ENCODE data around the gene ADAMTS5. TPM values are rescaled to one million over a fixed set of nuclear protein-coding genes. Genes with fewer than 3 reads are reported as not detected.

ADAMTS5 gene
- total RNA-seq, 1 experiment from 2014 or later = not detected

GRCh38 chr21:26874347-26874746, 92.5 kb downstream of the ADAMTS5 start:
- Histone ChIP-seq H2AFZ (no peak overlapping the region), H3K27ac (no peak overlapping the region), H3K4me2 (no peak overlapping the region), H3K27me3 (ENCODE audit: insufficient read depth, low read depth) (no peaks in the 10 kb centered on the region), H3K4me3 (no peak overlapping the region), H3K36me3 (ENCODE audit: low read depth) (no peaks in the 10 kb centered on the region), H4K20me1 (ENCODE audit: insufficient read depth) (no peaks in the 10 kb centered on the region), H3F3A (ENCODE audit: insufficient read depth, low read depth) (no peaks in the 10 kb centered on the region), H3K79me2 (ENCODE audit: low read depth) (no peaks in the 10 kb centered on the region), H3K9me3 (ENCODE audit: insufficient read depth, low read depth) (no peaks in the 10 kb centered on the region), H3K9me2 (ENCODE audit: insufficient read depth) (no peaks in the 10 kb centered on the region), H3K4me1 (replicated peaks; ENCODE audit: insufficient read depth) (no peaks in the 10 kb centered on the region)
- TF ChIP-seq EZH2 (IDR thresholded peaks at IDR 0.05; ENCODE audit: low read depth) = no peak
- TF ChIP-seq CTCF (conservative IDR thresholded peaks at IDR 0.05) = no peak
- CTCF ChIA-PET = no interaction called here
- intact Hi-C loops (cut with micrococcal nuclease; ENCODE audit: unreplicated experiment) = no loop called here
- no TSS peak for BruUV-seq (replicated peaks)
- no peak for DNase-seq
- POLR2A ChIA-PET (ENCODE audit: unreplicated experiment) = no interaction called here

Small RNA genes within 50 kb of the gene (microRNA-seq; reads per million reads assigned to microRNA genes)
- gene MIR4759 (ENCODE audit: borderline number of aligned reads, borderline replicate concordance) = not detected

Other genes starting within 250 kb of the ADAMTS5 start
- 0.26 and 0.30 TPM in 2 replicates for gene ADAMTS1, start 121.7 kb downstream of the ADAMTS5 start, total RNA-seq (2021)